ENCODE measurements around the gene DNAI7.

DNA sequence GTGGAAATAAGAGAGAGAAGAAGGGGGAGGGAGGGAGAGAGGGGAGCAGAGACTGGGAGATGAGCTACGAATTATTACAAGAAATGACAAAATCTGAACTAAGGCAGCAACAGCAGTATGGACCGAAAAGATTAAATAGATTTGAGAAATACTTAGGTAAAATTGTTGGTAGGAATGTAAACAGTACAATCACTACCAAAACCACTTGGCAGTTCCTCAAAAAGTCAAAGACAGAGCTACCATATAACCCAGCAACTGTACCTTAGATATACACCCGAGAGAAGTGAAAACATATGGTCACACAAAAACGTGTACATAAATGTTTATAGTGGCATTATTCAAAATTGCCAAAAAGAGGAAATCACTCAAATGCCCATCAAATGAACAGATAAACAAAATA lies 41.7 kb upstream of the DNAI7 start:
- TF ChIP-seq, protein P1, sequence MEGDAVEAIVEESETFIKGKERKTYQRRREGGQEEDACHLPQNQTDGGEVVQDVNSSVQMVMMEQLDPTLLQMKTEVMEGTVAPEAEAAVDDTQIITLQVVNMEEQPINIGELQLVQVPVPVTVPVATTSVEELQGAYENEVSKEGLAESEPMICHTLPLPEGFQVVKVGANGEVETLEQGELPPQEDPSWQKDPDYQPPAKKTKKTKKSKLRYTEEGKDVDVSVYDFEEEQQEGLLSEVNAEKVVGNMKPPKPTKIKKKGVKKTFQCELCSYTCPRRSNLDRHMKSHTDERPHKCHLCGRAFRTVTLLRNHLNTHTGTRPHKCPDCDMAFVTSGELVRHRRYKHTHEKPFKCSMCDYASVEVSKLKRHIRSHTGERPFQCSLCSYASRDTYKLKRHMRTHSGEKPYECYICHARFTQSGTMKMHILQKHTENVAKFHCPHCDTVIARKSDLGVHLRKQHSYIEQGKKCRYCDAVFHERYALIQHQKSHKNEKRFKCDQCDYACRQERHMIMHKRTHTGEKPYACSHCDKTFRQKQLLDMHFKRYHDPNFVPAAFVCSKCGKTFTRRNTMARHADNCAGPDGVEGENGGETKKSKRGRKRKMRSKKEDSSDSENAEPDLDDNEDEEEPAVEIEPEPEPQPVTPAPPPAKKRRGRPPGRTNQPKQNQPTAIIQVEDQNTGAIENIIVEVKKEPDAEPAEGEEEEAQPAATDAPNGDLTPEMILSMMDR (IDR thresholded peaks at IDR 0.05) = no peak
- TF ChIP-seq POLR2AphosphoS5 (IDR thresholded peaks at IDR 0.05) (no peak), POLR2A (IDR thresholded peaks at IDR 0.05) (no peak)

All from sigmoid colon (tissue), 4 donors.